ENCODE data around the gene PHACTR3. TPM values are rescaled to one million over a fixed set of nuclear protein-coding genes. Genes with fewer than 3 reads are reported as not detected.

The PHACTR3 gene
- total and polyA plus RNA-seq, 2 donors (not counting 3 experiments of a cell fraction or from before 2014, with no cell fraction given), result not detected

GRCh38 chr20:59663513-59664060 lies 59.2 kb downstream of the PHACTR3 start:
- POLR2A ChIA-PET, result no interaction called here
- no peak overlapping the region for H3K4me2 ChIP-seq (ENCODE audit: insufficient read depth, low read length)
- no peaks in the 10 kb centered on the region for H3K4me1 ChIP-seq (ENCODE audit: control insufficient read depth, extremely low read depth, insufficient read depth, low read length)
- intact Hi-C loops (cut with micrococcal nuclease) (no loop called here), dilution Hi-C loops (cut with MboI; ENCODE audit: extremely low pct_ligation_motif_present, low sequenced_read_pairs) (no loop called here)
- no TSS peak for BruUV-seq (replicated peaks)
- no peaks in the 10 kb centered on the region for H3K36me3 ChIP-seq (ENCODE audit: control insufficient read depth in 2 of 2, extremely low read depth in 1 of 2, insufficient read depth in 2 of 2, low read length in 2 of 2)
- CTCF ChIA-PET, result no interaction called here
- peaks cover 3% of the 10 kb centered on the region for H3K9me3 ChIP-seq (replicated peaks; ENCODE audit: control insufficient read depth, insufficient read depth, low read length)
- H3K9me1 ChIP-seq (replicated peaks; ENCODE audit: control insufficient read depth, extremely low read depth, insufficient read depth, low read length), result no peaks in the 10 kb centered on the region
- H3K79me2 ChIP-seq (ENCODE audit: control insufficient read depth, insufficient read depth, low read length), result no peaks in the 10 kb centered on the region
- DNase-seq (ENCODE audit: low read depth, low spot score) (no peak), FAIRE-seq (no peak)
- H4K20me1 ChIP-seq (replicated peaks; ENCODE audit: control insufficient read depth, extremely low read depth, insufficient read depth, low read length), result no peaks in the 10 kb centered on the region
- H2AFZ ChIP-seq (ENCODE audit: low read depth, low read length), result no peak overlapping the region
- no peaks in the 10 kb centered on the region for H3K27me3 ChIP-seq (ENCODE audit: control insufficient read depth in 2 of 2, insufficient read depth in 2 of 2, low read length in 2 of 2)
- H3K4me3 ChIP-seq (replicated peaks in 1 of 3; ENCODE audit: insufficient read depth in 1 of 3, low read depth in 1 of 3, low read length in 3 of 3), result no peak overlapping the region
- no peak overlapping the region for H3K27ac ChIP-seq (ENCODE audit: insufficient read depth, low read depth, low read length)
- TF ChIP-seq CTCF (IDR thresholded peaks at IDR 0.05; ENCODE audit: extremely low read depth in 1 of 2, insufficient read depth in 1 of 2, low read depth in 1 of 2, low read length in 2 of 2) (no peak), POLR2A (IDR thresholded peaks at IDR 0.05; ENCODE audit: low read depth, low read length) (no peak), POLR2AphosphoS5 (IDR thresholded peaks at IDR 0.05; ENCODE audit: insufficient read depth, low read depth, low read length) (no peak), JUN (IDR thresholded peaks at IDR 0.05; ENCODE audit: borderline replicate concordance, insufficient read depth, insufficient read length, low read depth) (no peak), FOS (IDR thresholded peaks at IDR 0.05; ENCODE audit: borderline replicate concordance, insufficient read depth, low read length) (no peak), MYC (IDR thresholded peaks at IDR 0.05; ENCODE audit: low read depth, low read length) (no peak), MAX (IDR thresholded peaks at IDR 0.05; ENCODE audit: insufficient read depth, insufficient read length) (no peak), GATA2 (IDR thresholded peaks at IDR 0.05; ENCODE audit: insufficient read depth, insufficient read length, low read depth, low read length) (no peak), EZH2 (IDR thresholded peaks at IDR 0.05; ENCODE audit: borderline replicate concordance, low read depth, low read length, severe bottlenecking) (no peak)
- no peak overlapping the region for H3K9ac ChIP-seq (replicated peaks; ENCODE audit: extremely low read depth, insufficient read depth, low read length)
